Neural cell (in vitro differentiated cells): Measurements from ENCODE around the gene NBL1.

Experiments used
- EP300 ChIP-seq: fragments of 450-650 bp; conservative IDR thresholded peaks from 2 replicates; pipeline ENCODE4 v1.6.1; 2014; ENCODE audit warnings: antibody characterized with exemption, mild to moderate bottlenecking, moderate library complexity; ENCODE audit not compliant: poor library complexity, severe bottlenecking
- EZH2 ChIP-seq: fragments of 200-600, 300-800 bp; shearing (Covaris generic), sonication (generic); IDR thresholded peaks from 2 replicates; pipeline ENCODE4 v1.6.1; 2014; ENCODE audit warnings: antibody characterized with exemption, low read length, borderline replicate concordance, mild to moderate bottlenecking; ENCODE audit not compliant: insufficient read depth, poor library complexity, severe bottlenecking
- POLR2AphosphoS5 ChIP-seq: IDR thresholded peaks from 2 replicates; pipeline ENCODE4 v1.6.1; 2012
- RAD21 ChIP-seq: fragments of 450-650 bp; conservative IDR thresholded peaks from 2 replicates; pipeline ENCODE4 v1.6.1; 2014; ENCODE audit warnings: antibody characterized with exemption, mild to moderate bottlenecking, moderate library complexity
- SMC3 ChIP-seq: fragments of 450-650 bp; conservative IDR thresholded peaks from 2 replicates; pipeline ENCODE4 v1.6.1; 2014; ENCODE audit warnings: antibody characterized with exemption, mild to moderate bottlenecking, moderate library complexity; ENCODE audit not compliant: poor library complexity
- TAF1 ChIP-seq: IDR thresholded peaks from 2 replicates; pipeline ENCODE4 v1.6.1; 2012; ENCODE audit warnings: low read depth
- TF ChIP-seq, protein P1 (sequence below): fragments of 450-650 bp; IDR thresholded peaks from 2 replicates; pipeline ENCODE4 v1.5.1; 2014; ENCODE audit warnings: antibody characterized with exemption, mild to moderate bottlenecking, moderate library complexity; ENCODE audit not compliant: poor library complexity, severe bottlenecking

DNA sequence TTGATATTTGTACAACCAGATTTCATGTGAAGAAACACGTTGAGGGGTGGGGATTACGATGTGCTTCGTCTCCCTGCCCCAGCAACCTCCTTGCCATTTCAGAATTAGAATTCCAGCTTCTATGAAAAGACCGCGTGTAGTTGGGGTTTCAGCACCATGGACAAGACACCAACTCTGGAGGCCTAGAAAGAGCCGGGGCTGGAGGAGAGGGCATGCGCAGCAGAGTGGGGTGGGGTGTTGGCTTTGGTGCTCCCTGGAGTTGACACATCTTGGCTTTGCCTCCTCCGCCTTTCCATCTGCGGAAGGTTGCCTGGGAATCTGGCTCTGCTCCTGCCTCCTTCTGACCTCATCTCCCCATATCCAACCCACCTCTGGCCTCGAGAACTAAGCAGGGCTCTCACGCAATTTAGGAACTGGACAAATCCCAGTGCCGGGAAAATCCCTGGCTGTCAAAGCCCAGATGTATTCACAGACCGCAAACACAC is 32.4 kb downstream of the NBL1 start:
- TF ChIP-seq, protein P1, sequence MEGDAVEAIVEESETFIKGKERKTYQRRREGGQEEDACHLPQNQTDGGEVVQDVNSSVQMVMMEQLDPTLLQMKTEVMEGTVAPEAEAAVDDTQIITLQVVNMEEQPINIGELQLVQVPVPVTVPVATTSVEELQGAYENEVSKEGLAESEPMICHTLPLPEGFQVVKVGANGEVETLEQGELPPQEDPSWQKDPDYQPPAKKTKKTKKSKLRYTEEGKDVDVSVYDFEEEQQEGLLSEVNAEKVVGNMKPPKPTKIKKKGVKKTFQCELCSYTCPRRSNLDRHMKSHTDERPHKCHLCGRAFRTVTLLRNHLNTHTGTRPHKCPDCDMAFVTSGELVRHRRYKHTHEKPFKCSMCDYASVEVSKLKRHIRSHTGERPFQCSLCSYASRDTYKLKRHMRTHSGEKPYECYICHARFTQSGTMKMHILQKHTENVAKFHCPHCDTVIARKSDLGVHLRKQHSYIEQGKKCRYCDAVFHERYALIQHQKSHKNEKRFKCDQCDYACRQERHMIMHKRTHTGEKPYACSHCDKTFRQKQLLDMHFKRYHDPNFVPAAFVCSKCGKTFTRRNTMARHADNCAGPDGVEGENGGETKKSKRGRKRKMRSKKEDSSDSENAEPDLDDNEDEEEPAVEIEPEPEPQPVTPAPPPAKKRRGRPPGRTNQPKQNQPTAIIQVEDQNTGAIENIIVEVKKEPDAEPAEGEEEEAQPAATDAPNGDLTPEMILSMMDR, result no peak
- TF ChIP-seq EZH2 (no peak), POLR2AphosphoS5 (no peak), EP300 (no peak), TAF1 (no peak), RAD21 (no peak), SMC3 (no peak)
